GM18505 (cell line): Measurements from ENCODE around the gene NDUFA6.
A peak's percentile ranks its signal among the peaks of the same experiment; 100 is the strongest.

Experiments
- ATAC-seq: cut with Tn5 transposase; IDR thresholded peaks from one replicate; pipeline ENCODE4 v1.9.1; 2021; ENCODE audit not compliant: unreplicated experiment
- POLR2A ChIP-seq: IDR thresholded peaks from 4 replicates; pipeline ENCODE4 v1.6.1; 2011; ENCODE audit warnings: borderline replicate concordance; ENCODE audit not compliant: insufficient read depth, insufficient read length; ENCODE audit errors: extremely low read depth

The NDUFA6 gene

DNA sequence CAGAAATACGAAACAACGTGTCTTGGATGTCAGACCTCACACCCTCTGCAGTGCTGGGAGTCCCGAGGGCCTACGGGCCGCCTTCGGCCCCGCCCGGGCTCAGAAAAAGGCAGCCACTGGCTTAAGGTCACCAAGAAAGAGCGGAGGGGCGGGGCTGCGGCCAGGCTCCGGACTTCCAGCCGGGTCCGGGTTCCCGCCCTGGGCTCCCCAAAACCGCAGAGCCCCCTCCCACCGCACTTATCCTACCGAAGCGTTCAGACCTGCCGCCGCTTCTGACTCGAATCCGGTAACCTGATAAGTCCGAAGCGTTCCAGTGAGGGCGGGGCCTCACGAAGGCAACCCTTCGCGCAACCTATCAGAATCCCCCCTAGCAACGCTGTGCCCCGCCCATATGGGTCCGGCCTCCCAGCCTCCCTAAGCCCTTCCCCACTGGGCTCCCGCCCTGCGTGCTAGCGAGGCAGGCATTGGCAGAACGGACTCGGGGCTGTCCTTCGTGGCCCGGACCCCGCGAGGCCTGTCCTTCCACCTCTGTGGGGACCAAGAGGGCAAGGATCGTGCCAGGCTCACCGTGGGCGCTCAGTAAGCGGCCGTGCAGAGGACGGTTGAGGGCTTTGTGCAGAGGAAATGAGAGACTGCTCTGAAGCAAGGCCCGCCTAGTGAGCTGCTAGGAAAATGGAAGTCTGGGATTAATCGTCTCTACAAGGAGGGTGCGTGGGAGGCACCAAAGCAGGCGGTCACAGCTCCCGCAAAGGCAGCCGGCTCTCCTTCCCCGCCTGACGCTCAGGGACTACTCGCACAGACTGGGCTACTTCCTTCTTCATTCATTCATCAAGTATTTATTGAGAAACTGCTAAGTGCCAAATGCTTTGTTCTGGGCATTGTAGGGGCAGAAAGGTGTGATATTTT is 19.8 kb downstream of the NDUFA6 start, which contains the start of gene NAGA:
Gene NAGA, minus strand, starts transcription at position 296 of the 906 bp plus-strand sequence. CDS start 515 bp downstream, outside the sequence.
- ATAC-seq, result peak; percentile 88
- peak; percentile 83 for TF ChIP-seq POLR2A

DNA sequence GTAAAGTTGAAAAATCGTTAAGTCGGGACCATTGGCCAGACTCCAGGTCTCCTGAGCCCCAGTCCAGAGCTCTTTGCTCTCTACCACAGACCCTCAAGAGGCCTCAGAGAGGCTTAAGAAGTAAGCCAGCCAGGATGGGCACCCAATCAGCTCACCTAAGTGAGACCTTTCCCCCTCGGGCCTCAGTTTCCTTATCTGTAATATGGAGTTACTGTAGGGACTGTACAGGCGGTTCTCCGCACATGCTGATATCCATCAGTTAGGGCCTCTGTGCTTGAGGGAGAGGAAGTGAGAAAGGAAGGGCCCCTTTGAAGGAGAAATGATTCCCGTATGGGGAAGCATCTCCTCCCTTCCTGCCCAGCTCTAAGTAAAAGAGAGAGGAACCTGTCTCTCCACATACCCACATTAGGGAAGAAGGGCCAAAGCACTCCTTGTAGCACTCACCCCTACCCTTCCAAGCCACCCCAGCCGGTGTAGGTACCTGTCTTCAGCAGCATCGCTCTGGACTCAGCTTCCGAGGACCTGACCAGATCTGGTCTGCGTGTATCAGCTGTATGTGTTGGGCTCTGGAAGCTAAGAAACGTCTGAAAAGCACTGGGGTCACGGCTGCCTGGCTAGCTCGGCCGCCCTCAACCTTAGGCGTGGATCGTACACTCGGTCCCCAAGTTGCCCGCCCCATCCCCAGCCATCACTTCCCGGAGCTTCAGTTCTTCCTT is 20.6 kb downstream of the NDUFA6 start:
- TF ChIP-seq POLR2A, result no peak
- no peak for ATAC-seq

DNA sequence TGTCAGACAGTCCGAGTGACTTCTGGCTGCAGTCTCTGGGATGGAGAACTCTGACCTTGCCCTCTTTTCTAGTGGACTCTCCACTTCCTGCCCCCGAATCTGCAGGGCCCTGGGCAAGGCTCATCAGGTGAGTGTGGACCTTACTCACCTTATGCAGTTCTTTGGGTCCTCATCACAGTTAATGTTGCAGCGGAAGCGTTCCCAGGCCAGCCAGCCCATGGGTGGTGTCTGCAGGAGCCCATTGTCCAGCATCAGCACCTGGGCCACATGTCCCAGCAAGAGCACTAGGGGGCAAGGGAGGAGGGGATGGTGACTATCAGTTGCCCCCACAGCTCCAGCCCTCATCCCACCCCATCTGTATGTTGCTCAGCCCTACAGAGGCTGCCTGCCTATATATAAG is 22.3 kb downstream of the NDUFA6 start:
- ATAC-seq, result no peak
- no peak for TF ChIP-seq POLR2A

DNA sequence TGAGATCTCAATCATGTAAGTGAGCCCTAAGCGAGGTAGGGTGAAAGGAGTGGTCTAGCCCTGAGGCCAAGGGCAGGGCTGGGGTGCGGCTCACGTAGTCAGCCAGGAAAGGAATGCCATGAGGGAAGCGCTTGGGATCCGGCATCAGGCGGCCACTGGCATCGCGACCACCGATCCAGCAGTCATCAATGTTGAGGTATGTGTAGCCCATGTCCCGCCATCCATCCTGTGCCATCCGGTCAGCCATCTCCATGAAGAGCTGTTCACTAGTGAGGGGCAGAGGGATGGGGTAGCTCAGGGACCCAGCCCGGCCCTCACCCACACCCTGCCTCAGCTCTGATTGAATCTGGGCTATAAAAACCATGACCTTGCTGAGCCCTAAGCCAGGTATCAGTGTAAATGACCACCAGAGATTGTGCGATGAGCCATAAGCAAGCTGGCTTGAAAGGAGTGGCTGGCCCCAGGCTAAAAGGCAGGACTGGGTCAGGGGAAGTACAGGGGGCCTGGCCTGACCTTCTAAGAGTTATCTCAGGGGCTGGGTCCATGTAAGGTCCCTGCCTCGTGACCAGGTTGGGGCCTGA is 22.8 kb downstream of the NDUFA6 start:
- ATAC-seq, result no peak
- no peak for TF ChIP-seq POLR2A

DNA sequence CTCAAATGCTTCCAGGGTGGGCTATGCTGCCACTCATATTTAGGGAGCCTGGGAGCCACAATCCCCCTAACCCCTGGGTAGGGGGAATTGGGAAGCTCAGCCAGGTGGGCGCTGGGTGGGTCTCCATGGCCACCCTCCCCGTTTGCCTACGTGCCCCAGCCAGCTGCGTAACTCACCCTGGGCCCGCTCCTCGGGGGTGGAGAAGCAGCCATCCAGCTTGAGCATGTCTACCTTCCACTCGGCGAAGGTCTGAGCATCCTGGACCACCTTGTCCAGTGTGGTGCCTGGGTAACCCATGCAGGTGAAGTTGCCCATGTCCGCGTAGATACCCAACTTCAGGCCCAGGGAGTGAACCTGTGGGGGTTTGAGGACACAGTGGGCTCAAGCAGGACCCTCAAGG is 23.6 kb downstream of the NDUFA6 start:
- no peak for TF ChIP-seq POLR2A
- ATAC-seq, result no peak

DNA sequence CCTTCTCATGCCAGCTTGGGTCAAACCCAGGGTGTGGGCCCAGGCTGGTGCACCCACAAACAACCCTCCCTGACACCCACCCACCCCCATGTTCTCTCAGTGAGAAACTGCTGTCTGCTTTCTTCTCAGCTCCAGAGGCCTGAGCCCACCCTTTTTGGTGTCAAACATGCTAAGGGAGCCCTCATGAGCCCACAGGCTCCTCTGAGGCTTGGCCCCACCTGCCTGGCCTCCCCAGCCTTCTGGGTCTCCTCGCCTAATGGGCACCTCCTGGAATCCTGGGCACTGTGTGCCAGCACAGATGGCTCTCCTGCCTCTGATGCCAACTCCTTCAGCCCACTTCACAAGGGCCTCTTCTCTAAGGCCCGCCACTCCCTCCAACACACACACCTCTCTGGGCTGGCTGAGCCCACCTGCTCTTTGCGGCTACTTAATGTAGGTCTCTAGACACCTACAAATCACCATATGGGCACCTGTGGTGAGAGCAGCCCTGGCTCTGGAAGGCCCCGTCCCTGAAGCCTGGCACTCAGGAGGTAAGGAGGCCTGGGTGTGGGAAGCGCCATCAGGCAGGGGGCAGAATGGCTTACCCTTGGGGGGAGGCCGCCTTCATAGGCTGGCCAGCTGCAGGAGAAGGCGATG is 24.3 kb downstream of the NDUFA6 start:
- TF ChIP-seq POLR2A, result no peak
- no peak for ATAC-seq

DNA sequence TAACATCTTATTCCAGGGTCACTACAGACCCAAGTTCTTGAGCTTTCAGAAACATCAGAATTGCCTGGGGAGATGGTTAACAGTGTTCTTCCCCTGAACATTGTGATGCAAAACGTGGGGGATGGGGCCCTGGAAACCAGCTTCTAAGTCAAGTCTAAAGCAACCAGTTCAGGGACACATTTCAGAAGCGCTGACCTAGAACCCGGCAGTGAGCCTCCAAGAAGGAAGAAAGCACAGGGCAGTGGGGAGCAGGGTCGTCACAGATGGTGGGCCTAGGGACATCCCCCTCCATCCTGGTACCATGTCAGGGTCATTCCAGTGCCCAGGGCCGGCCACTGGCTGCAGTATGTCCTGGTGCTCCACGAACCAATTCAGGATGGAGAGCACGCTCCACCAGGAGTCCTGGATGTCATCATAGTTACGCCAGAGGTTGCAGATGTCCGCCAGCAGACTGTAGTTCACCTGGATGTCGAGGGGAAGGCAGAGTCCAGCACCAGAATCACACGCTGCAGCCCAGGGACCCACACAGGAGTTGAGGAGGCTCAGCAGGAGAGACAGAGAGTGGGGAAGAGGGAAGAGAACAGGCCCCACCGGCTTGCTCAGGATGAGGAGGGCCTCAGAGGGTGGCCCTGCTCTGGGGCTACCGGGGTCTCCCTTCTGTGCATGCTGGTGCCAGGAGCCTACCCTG is 25.0 kb downstream of the NDUFA6 start:
- no peak for TF ChIP-seq POLR2A
- ATAC-seq, result no peak

DNA sequence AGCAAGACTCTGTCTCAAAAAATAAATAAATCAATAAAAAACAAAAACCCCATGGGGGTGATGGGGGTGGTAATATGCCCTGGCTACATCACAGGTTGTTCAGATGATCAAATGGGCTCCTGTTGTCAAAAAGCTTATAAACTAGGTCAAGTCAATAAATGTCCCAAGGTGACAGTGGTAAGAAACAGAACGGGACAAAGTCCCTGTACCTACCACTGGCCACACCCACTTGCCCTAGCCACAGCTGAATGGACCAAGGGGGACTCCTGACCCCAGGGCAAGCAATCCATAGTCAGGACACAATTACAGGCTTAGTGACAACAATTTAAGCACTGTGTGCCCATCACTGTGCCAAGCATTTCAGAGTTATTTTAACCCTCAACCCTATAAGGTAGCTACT is 25.9 kb downstream of the NDUFA6 start:
- no peak for ATAC-seq

DNA sequence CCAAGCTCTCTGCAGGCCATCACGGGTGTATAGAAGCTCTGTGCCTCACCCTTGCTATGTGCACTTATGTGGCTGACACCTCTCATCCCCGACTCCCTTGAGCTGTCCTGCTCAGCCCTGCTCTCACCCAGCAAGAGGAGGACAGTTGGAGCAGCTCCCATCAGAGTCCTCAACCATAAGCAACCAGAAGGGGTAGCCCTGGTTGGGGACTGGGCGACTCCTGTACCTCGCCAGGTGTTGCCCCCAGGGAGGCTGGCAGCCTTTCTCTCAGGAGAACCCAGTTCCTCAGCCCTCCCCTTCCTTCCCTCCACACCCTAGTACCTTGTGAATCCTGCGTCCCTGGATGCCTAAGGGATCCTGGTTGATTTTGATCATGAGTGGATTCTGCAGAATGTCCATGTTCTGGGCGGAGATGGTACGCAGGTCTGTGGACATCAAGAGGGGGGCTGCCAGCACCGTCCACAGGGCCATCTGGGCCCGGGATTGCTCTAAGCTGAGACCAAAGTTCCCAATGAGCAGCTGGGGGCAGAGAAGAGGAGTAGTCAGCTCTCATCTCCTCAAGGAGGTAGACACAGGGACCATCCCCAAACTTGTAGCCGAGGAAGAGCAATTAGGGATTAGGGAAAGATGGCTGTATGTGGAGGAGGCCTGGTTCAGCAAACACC is 27.9 kb downstream of the NDUFA6 start:
- no peak for TF ChIP-seq POLR2A
- no peak for ATAC-seq

More for the DNA sequence above, 25.9 kb downstream of the NDUFA6 start:
- TF ChIP-seq POLR2A, result no peak

DNA sequence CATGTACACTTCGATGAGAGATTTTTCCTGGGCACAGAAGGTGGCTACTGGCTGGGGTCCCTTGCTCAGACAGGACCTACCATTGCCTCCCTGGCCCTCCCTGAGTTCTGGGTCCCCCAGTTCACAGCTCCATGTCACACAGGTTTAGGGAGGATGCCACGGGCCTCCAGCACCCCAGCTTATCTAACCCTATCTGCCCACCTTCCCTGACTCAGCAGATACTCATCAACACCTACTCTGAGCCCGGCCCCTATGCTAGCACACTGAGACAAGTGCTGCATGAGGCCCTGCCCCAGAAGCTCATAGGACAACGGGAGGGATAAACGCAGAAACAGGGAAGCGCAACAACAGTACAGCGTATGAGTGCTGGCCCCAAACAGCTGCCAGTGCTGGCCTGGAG is 29.5 kb downstream of the NDUFA6 start:
- no peak for TF ChIP-seq POLR2A
- ATAC-seq, result no peak

DNA sequence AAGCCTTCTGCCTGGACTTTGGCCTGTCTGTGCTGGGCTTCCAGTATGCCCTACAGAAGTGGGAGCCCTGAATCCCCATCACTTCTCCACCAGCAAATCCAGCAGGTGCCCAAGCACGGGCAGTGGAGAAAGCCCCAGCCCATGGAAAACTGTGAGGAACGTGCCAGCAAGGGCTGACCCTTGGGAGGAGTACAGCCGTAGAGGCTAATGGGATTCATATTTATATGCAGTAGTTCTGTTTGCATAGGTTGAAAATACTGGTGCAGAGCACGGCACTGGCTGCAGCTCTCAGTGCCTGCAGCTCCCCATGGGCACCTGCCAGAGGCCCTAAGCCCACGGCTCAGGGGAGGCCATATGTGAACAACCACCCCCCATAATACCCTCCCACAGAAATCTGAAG is 30.1 kb downstream of the NDUFA6 start:
- TF ChIP-seq POLR2A, result no peak
- ATAC-seq, result no peak

DNA sequence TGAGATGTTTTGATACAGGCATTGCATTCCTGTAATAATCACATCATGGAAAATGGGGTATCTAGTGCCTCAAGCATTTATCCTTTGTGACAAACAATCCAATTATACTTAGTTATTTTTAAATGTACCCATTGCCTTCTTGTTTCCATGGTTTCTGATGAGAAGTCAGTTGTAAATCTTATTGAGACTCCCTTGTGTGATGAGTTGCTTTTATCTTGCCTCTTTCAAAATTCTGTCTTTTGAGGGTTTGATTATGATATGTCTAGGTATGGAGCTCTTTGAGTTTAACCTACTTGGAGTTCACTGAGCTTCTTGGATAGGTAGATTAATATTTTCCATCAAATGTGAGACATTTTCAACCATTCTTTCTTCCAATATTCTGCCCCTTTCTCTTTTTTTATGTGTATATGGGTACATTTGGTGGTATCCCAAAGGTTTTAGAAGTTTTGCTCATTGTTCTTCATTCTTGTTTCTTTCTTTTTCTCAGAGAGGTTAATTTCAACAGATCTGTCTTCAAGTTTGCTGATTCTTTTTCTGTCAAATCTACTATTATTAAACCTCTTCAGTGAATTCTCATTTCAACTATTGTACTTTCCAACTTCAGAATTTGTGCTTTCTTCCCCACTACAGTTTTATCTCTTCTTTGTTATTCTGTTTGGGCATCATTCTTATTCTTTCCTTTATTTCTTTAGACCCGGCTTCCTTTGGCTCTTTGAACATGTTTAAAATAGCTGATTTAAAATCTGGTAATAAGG is 33.6 kb downstream of the NDUFA6 start:
- no peak for TF ChIP-seq POLR2A
- ATAC-seq, result no peak

DNA sequence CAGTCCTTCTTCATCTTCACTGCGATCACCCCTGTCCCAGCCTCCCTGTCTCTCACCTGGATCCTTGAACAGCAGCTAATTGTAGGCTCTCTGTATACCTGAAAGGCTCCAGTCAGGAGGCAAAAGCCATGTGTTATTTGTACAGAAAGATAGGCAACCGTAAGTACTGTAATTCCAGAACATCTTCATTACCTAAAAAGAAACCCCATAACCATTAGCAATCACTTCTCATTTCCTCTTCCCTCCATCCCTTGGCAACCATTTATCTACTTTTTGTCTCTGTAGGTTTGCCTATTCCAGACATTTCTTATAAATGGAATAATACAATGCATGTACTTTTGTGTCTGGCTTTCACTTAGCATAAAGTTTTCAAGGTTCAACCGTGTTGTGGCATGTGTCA is 37.8 kb downstream of the NDUFA6 start:
- no peak for TF ChIP-seq POLR2A
- ATAC-seq, result no peak
